Natural killer cell (primary cell): ENCODE data around the gene CDK5RAP1. TPM values are rescaled to one million over a fixed set of nuclear protein-coding genes. Genes with fewer than 3 reads are reported as not detected.

Experiments used
- ATAC-seq, 3 donors: fragments of 150-1000 bp in 2 of 3; fragments of 200-7000 bp in 1 of 3; cut with Tn5 transposase; 1 replicate in 1 of 3; 2 replicates in 2 of 3; pipeline ENCODE4 v1.10.0; 2021; ENCODE audit warnings: mild to moderate bottlenecking in 2 of 3, moderate library complexity in 2 of 3
- DNase-seq, 2 donors: peaks; one replicate each; pipeline versions ENCODE4 v3.0.0 to v3.0.0-alpha.2; 2013 to 2021; ENCODE audit warnings: mixed read lengths in 1 of 2
- H3K27ac ChIP-seq: one replicate; pipeline ENCODE4 v1.5.1; 2013; ENCODE audit warnings: mild to moderate bottlenecking, low read length
- H3K27me3 ChIP-seq: one replicate; pipeline ENCODE4 v1.6.1; 2013; ENCODE audit warnings: low read length; ENCODE audit not compliant: control insufficient read depth, insufficient read depth
- H3K36me3 ChIP-seq: one replicate; pipeline ENCODE4 v1.6.1; 2013; ENCODE audit warnings: low read length; ENCODE audit not compliant: control insufficient read depth, insufficient read depth
- H3K4me1 ChIP-seq: one replicate; pipeline ENCODE4 v1.6.1; 2013; ENCODE audit warnings: low read length; ENCODE audit not compliant: control insufficient read depth, insufficient read depth
- H3K4me3 ChIP-seq: one replicate; pipeline ENCODE4 v1.5.1; 2013; ENCODE audit warnings: low read length
- H3K9me3 ChIP-seq: one replicate; pipeline ENCODE4 v1.6.1; 2013; ENCODE audit warnings: low read length; ENCODE audit not compliant: control insufficient read depth, insufficient read depth
- H3K27ac Mint-ChIP-seq, 2 donors: one replicate each; pipeline ENCODE4 v1.8.0; 2022; ENCODE audit warnings: mild to moderate bottlenecking in 2 of 2, mixed read lengths in 2 of 2, moderate library complexity in 1 of 2
- H3K27me3 Mint-ChIP-seq, 2 donors: one replicate each; pipeline ENCODE4 v1.8.0; 2022; ENCODE audit warnings: low read depth in 2 of 2, mixed read lengths in 2 of 2
- H3K36me3 Mint-ChIP-seq: one replicate; pipeline ENCODE4 v1.8.0; 2022; ENCODE audit warnings: mixed read lengths
- H3K4me1 Mint-ChIP-seq, 2 donors: one replicate each; pipeline ENCODE4 v1.8.0; 2022; ENCODE audit warnings: mixed read lengths in 2 of 2
- H3K4me3 Mint-ChIP-seq: one replicate; pipeline ENCODE4 v1.8.0; 2022; ENCODE audit warnings: mild to moderate bottlenecking, moderate library complexity, mixed read lengths
- H3K9me3 Mint-ChIP-seq, 2 donors: one replicate each; pipeline ENCODE4 v1.8.0; 2022; ENCODE audit warnings: mixed read lengths in 2 of 2
- WGBS: methylation state at CpG from one replicate; pipeline ENCODE4 v1.1.7; 2013; ENCODE audit warnings: missing lambda C conversion rate; ENCODE audit not compliant: insufficient coverage; 5-methylcytosine and 5-hydroxymethylcytosine counted together
- intact Hi-C: fragments of 100-400 bp; cut with micrococcal nuclease; formaldehyde crosslinking; loops from one replicate; pipeline ENCODE4 v1.14.2; 2022
- total RNA-seq, 4 donors: library from RNA; stranded (reverse); fragments of 120-200 nt in 1 of 4; gene quantifications; one replicate each; pipeline versions ENCODE4 v1.2.3 to v1.2.4, GENCODE V29; 2013 to 2022
- TF ChIP-seq, protein P1 (sequence below): fragments of 200-600 bp; IDR thresholded peaks from one replicate; pipeline ENCODE4 v1.8.0; 2022; ENCODE audit warnings: antibody characterized with exemption

CDK5RAP1 gene
- total RNA-seq, 3 donors from 2014 or later (not counting 1 experiment from before 2014, with no cell fraction given) = 59.7 to 71.5 (median 62.6) TPM

DNA sequence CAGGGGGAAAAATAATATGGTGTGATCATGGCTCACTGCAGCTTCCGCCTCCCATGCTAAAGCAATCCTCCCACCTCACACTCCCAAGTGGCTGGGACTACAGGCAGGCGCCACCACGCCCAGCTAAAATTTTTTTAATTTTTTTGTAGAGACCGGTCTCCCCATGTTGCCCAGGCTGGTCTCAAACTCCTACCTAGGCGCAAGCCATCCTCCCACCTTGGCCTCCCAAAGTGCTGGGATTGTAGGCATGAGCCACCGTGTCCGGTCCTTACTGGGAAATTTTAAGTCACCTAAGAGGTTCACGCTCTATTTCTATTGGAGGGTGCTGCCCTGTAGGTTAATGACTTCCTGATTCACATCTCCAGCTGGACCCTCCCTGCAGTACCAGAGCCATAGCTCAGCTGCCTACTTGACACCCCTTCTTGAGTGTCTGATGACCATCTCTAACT is 626 bp upstream of the CDK5RAP1 start:
- Histone ChIP-seq H3K36me3 (peaks cover 2% of the 10 kb centered on the region), H3K27me3 (no peaks in the 10 kb centered on the region), H3K9me3 (no peaks in the 10 kb centered on the region), H3K4me1 (peaks cover 24% of the 10 kb centered on the region), H3K4me3 (peak overlapping the region; percentile 93), H3K27ac (no peak overlapping the region)
- H3K4me3 Mint-ChIP-seq = peak overlapping the region; percentile 97
- intact Hi-C loops = loop anchor here (1.0 kb wide), 1 partner anchor 33 kb away; no protein-coding TSS in a partner anchor
- H3K27me3 Mint-ChIP-seq = no peaks in the 10 kb centered on the region
- peaks cover 33 to 43% of the 10 kb centered on the region in 2 donors for H3K4me1 Mint-ChIP-seq
- 50% methylated on average over 8 of the region's 8 CpGs for WGBS
- no peaks in the 10 kb centered on the region for H3K36me3 Mint-ChIP-seq
- peak in 1 of 2 donors; percentile 15 for DNase-seq
- TF ChIP-seq, protein P1, sequence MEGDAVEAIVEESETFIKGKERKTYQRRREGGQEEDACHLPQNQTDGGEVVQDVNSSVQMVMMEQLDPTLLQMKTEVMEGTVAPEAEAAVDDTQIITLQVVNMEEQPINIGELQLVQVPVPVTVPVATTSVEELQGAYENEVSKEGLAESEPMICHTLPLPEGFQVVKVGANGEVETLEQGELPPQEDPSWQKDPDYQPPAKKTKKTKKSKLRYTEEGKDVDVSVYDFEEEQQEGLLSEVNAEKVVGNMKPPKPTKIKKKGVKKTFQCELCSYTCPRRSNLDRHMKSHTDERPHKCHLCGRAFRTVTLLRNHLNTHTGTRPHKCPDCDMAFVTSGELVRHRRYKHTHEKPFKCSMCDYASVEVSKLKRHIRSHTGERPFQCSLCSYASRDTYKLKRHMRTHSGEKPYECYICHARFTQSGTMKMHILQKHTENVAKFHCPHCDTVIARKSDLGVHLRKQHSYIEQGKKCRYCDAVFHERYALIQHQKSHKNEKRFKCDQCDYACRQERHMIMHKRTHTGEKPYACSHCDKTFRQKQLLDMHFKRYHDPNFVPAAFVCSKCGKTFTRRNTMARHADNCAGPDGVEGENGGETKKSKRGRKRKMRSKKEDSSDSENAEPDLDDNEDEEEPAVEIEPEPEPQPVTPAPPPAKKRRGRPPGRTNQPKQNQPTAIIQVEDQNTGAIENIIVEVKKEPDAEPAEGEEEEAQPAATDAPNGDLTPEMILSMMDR = no peak
- no peaks in the 10 kb centered on the region for H3K9me3 Mint-ChIP-seq
- no peak for ATAC-seq
- H3K27ac Mint-ChIP-seq = peak overlapping the region; percentile 84 to 95

- peak overlapping the region; percentile 93 for H3K4me3 ChIP-seq
- H3K27ac ChIP-seq = peak overlapping the region; percentile 61
- 0% methylated on average over 8 of the region's 8 CpGs for WGBS
- Mint-ChIP-seq H3K36me3 (no peaks in the 10 kb centered on the region), H3K27ac (peak overlapping the region; percentile 84 to 95), H3K4me1 (peaks cover 39 to 53% of the 10 kb centered on the region in 2 donors), H3K9me3 (no peaks in the 10 kb centered on the region), H3K4me3 (peak overlapping the region; percentile 97), H3K27me3 (no peaks in the 10 kb centered on the region)
- TF ChIP-seq, protein P1 = no peak
- DNase-seq (peak in 1 of 2 donors; percentile 38), ATAC-seq (peak in 2 of 3 donors; percentile 1 to 4)
- H3K36me3 ChIP-seq = peaks cover 8% of the 10 kb centered on the region
- H3K9me3 ChIP-seq = no peaks in the 10 kb centered on the region
- peaks cover 24% of the 10 kb centered on the region for H3K4me1 ChIP-seq
- no peaks in the 10 kb centered on the region for H3K27me3 ChIP-seq
- intact Hi-C loops = loop anchor here (1.0 kb wide), 1 partner anchor 31 kb away; no protein-coding TSS in a partner anchor
Observed at GRCh38 chr20:33400812-33401183, 521 bp downstream of the CDK5RAP1 start.

DNA sequence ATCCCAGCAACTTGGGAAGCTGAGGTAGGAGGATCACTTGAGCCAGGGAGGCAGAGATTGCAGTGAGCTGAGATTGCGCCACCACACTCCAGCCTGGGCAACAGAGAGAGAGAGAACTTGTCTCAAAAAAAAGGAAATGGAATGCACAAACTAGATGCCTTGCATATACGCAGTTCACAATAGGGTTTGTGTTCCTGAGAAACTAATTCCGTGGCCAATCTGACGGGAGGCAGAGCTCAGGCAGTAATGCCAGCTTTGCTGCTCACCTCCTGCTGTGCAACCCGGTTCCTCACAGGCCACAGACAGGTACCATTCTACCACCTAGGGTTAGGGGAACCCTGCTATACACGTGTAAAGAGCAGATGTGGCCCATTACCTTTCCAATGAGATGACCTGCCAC is 1.4 kb downstream of the CDK5RAP1 start:
- Histone ChIP-seq H3K4me3 (no peak overlapping the region), H3K9me3 (no peaks in the 10 kb centered on the region), H3K27ac (no peak overlapping the region), H3K4me1 (peaks cover 24% of the 10 kb centered on the region), H3K36me3 (peaks cover 11% of the 10 kb centered on the region), H3K27me3 (no peaks in the 10 kb centered on the region)
- no peaks in the 10 kb centered on the region for H3K9me3 Mint-ChIP-seq
- intact Hi-C loops = no loop called here
- peaks cover 39 to 54% of the 10 kb centered on the region in 2 donors for H3K4me1 Mint-ChIP-seq
- no peaks in the 10 kb centered on the region for H3K27me3 Mint-ChIP-seq
- no peak for DNase-seq
- WGBS = 79% methylated on average over 6 of the region's 6 CpGs
- H3K4me3 Mint-ChIP-seq = peak overlapping the region; percentile 97
- peak overlapping the region in 1 of 2 donors; percentile 95 for H3K27ac Mint-ChIP-seq
- TF ChIP-seq, protein P1 = no peak
- ATAC-seq = no peak
- no peaks in the 10 kb centered on the region for H3K36me3 Mint-ChIP-seq

DNA sequence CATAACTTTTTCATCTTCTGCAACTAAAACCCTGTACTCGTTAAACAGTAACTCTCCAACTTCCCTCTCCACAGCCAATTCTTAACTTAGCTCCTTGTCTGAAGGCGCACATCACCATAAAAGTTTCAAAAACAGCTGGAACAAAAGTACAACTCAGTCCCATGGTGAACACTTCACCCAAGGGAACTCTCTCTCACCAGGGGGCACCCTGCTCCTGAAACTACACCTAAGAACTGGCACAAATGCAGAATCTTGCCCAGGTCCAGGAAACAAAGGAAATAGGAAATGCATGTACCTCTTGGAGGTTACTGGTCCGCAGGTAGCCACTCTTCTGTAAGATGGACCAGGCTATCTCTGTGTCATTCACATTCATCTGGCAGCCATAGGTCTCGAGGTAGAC is 6.6 kb downstream of the CDK5RAP1 start:
- intact Hi-C loops = no loop called here
- 93% methylated on average over 4 of the region's 4 CpGs for WGBS
- Mint-ChIP-seq H3K4me3 (no peak overlapping the region), H3K9me3 (no peaks in the 10 kb centered on the region), H3K36me3 (peaks cover 11% of the 10 kb centered on the region), H3K27me3 (no peaks in the 10 kb centered on the region), H3K27ac (no peak overlapping the region), H3K4me1 (peaks cover 20 to 37% of the 10 kb centered on the region in 2 donors)
- DNase-seq = peak in 1 of 2 donors; percentile 26
- H3K36me3 ChIP-seq = peaks cover 54% of the 10 kb centered on the region
- TF ChIP-seq, protein P1 = no peak
- no peak overlapping the region for H3K4me3 ChIP-seq
- H3K27ac ChIP-seq = no peak overlapping the region
- H3K27me3 ChIP-seq = no peaks in the 10 kb centered on the region
- H3K9me3 ChIP-seq = no peaks in the 10 kb centered on the region
- ATAC-seq = no peak
- peaks cover 3% of the 10 kb centered on the region for H3K4me1 ChIP-seq
